ENCODE results near the gene EPO.
"Not testable (repeated sequence)": the region's sequence is repeated elsewhere in the genome, so short reads cannot be mapped to it uniquely, and the experiment has no call there.

Gene EPO

DNA sequence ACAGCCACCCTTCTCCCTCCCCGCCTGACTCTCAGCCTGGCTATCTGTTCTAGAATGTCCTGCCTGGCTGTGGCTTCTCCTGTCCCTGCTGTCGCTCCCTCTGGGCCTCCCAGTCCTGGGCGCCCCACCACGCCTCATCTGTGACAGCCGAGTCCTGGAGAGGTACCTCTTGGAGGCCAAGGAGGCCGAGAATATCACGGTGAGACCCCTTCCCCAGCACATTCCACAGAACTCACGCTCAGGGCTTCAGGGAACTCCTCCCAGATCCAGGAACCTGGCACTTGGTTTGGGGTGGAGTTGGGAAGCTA, 1.2 kb downstream of the EPO start:
- H3K4me3 ChIP-seq (ENCODE audit: low read depth, low read length): no peak overlapping the region
- TF ChIP-seq, protein P1, sequence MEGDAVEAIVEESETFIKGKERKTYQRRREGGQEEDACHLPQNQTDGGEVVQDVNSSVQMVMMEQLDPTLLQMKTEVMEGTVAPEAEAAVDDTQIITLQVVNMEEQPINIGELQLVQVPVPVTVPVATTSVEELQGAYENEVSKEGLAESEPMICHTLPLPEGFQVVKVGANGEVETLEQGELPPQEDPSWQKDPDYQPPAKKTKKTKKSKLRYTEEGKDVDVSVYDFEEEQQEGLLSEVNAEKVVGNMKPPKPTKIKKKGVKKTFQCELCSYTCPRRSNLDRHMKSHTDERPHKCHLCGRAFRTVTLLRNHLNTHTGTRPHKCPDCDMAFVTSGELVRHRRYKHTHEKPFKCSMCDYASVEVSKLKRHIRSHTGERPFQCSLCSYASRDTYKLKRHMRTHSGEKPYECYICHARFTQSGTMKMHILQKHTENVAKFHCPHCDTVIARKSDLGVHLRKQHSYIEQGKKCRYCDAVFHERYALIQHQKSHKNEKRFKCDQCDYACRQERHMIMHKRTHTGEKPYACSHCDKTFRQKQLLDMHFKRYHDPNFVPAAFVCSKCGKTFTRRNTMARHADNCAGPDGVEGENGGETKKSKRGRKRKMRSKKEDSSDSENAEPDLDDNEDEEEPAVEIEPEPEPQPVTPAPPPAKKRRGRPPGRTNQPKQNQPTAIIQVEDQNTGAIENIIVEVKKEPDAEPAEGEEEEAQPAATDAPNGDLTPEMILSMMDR (IDR thresholded peaks at IDR 0.05; ENCODE audit: borderline replicate concordance, insufficient read depth, low read depth, low read length): no peak

DNA sequence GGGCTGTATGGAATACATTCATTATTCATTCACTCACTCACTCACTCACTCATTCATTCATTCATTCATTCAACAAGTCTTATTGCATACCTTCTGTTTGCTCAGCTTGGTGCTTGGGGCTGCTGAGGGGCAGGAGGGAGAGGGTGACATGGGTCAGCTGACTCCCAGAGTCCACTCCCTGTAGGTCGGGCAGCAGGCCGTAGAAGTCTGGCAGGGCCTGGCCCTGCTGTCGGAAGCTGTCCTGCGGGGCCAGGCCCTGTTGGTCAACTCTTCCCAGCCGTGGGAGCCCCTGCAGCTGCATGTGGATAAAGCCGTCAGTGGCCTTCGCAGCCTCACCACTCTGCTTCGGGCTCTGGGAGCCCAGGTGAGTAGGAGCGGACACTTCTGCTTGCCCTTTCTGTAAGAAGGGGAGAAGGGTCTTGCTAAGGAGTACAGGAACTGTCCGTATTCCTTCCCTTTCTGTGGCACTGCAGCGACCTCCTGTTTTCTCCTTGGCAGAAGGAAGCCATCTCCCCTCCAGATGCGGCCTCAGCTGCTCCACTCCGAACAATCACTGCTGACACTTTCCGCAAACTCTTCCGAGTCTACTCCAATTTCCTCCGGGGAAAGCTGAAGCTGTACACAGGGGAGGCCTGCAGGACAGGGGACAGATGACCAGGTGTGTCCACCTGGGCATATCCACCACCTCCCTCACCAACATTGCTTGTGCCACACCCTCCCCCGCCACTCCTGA, 2.4 kb downstream of the EPO start:
- TF ChIP-seq, protein P1 (IDR thresholded peaks at IDR 0.05; ENCODE audit: borderline replicate concordance, insufficient read depth, low read depth, low read length): no peak
- H3K4me3 ChIP-seq (ENCODE audit: low read depth, low read length): no peak overlapping the region

DNA sequence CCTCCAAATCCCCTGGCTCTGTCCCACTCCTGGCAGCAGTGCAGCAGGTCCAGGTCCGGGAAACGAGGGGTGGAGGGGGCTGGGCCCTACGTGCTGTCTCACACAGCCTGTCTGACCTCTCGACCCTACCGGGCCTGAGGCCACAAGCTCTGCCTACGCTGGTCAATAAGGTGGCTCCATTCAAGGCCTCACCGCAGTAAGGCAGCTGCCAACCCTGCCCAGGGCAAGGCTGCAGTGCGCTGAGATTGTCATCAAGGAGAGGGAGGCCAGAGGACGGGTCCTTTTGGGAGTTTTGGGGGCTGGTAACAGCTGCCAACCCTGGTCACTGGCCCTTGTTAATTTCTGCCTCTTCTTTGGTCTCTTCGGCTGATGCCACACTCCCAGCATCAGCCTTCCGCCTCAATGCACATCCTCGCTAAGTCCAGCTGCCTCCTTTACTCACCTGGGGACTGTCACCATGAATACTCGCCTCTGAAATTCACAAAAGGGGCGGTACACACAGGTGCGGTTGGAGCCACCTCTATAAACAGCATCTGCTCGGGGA, 3.5 kb downstream of the EPO start:
- TF ChIP-seq, protein P1 (IDR thresholded peaks at IDR 0.05; ENCODE audit: borderline replicate concordance, insufficient read depth, low read depth, low read length): no peak
- H3K4me3 ChIP-seq (ENCODE audit: low read depth, low read length): no peak overlapping the region

DNA sequence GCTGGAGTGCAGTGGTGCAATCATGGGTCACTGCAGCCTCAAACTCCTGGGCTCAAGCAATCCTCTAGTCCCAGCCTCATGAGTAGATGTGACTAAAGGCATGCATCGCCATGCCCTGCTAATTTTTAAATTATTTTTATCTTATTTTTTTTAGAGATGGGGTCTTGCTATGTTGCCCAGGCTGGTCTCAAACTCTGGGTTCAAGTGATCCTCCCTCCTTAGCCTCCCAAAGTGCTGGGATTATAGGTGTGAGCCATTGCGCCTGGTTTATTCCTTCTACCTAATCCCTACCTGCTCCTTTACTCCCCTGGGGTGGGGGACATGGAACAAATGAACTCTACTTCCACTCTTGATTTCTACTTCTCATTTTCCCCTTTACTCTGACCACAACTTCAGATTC, 4.1 kb downstream of the EPO start:
- H3K4me3 ChIP-seq (ENCODE audit: low read depth, low read length): not testable (repeated sequence)

DNA sequence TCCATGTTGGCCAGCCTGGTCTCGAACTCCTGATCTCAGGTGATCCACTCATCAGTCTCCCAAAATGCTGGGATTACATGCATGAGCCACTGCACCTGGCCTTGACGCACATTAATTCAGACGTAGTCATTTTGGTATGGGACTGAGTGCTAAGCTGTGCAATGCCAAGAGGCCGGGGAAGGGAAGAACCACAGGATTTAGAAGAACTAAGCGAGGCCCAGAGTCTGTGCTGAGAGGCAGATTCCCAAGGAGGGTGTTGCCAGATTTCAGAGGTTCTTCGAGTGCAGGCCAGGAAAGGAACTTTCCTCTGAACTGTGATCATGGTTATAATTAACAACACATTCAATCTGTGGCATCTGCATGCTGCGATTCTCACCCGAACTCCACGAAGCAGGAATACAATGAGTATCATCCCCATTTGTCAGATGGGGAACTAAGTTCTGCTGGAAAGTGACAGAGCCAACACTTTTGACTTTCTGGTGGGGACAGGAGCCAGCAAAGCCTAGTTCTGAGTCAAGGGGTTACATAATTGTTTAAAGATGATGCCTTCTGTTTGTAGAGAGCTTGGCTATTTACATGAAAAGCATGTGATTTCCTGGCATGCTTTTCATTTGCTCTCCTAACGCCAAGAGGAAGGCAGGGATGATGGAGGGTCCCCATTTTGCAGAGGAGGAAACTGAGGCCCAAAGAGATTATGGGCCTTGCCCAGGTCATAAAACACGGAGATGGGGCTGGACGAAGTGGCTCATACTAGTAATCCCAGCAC, 6.9 kb downstream of the EPO start:
- TF ChIP-seq, protein P1 (IDR thresholded peaks at IDR 0.05; ENCODE audit: borderline replicate concordance, insufficient read depth, low read depth, low read length): no peak
- H3K4me3 ChIP-seq (ENCODE audit: low read depth, low read length): no peak overlapping the region

DNA sequence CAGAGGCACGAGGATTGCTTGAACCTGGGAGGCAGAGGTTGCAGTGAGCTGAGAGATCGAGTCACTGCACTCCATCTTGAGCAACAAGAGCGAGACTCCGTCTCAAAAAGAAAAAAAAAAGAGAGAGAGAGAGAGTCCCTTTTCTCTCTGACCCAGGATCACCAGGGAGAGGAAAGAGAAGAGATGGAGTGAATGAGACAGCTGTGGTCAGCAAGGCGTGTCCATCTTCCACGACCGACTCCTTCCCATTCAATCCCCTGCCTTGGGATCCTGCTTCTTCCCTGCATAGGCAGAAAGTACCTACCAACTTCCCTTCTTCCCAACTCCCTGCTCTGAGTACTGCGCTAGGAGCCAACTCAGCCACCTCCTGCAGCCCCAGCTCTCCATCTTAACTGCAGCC, 7.9 kb downstream of the EPO start:
- TF ChIP-seq, protein P1 (IDR thresholded peaks at IDR 0.05; ENCODE audit: borderline replicate concordance, insufficient read depth, low read depth, low read length): no peak
- no peak overlapping the region for H3K4me3 ChIP-seq (ENCODE audit: low read depth, low read length)

GRCh38 chr7:100730136-100730800, 10.0 kb downstream of the EPO start:
- TF ChIP-seq, protein P1 (IDR thresholded peaks at IDR 0.05; ENCODE audit: borderline replicate concordance, insufficient read depth, low read depth, low read length): no peak
- no peak overlapping the region for H3K4me3 ChIP-seq (ENCODE audit: low read depth, low read length)
